Measurements from ENCODE around the gene HTRA1.

GRCh38 chr10:122449153-122449552, 12.2 kb upstream of the HTRA1 start:
- no peak for TF ChIP-seq YY1 (IDR thresholded peaks at IDR 0.05; ENCODE audit: insufficient read depth, insufficient read length)
- no peak for TF ChIP-seq ZNF274 (IDR thresholded peaks at IDR 0.05; ENCODE audit: low read depth, low read length)

Data from NT2/D1 (cell line).